IMR-90 (cell line): ENCODE results near the gene PCDHA1. TPM values are rescaled to one million over a fixed set of nuclear protein-coding genes. Genes with fewer than 3 reads are reported as not detected.

Experiments
- ATAC-seq: fragments of 200-7000 bp; cut with Tn5 transposase; 2 replicates; pipeline ENCODE4 v1.9.1; 2020; ENCODE audit warnings: low read depth, mild to moderate bottlenecking, moderate library complexity
- BruUV-seq: library from RNA; stranded (reverse); fragments of 400-500 nt; replicated peaks from 2 replicates; lab custom pipeline; 2021; lab: Mats Ljungman, UMichigan
- CTCF ChIA-PET: fragments of 300-600 bp; formaldehyde crosslinking; extraction: SDS; loops from one replicate; lab custom pipeline; 2021; ENCODE audit warnings: antibody characterized with exemption; lab: Yijun Ruan, JAX
- POLR2A ChIA-PET: fragments of 300-600 bp; sonication (Branson Sonifier 250); formaldehyde crosslinking; loops from one replicate; lab custom pipeline; 2022; ENCODE audit warnings: antibody characterized with exemption; ENCODE audit not compliant: unreplicated experiment; lab: Charles Lee
- DNase-seq: peaks from one replicate; pipeline ENCODE4 v3.0.0; 2013
- H2AFZ ChIP-seq: replicated peaks from 2 replicates; pipeline ENCODE3; 2013; ENCODE audit warnings: low read length, mild to moderate bottlenecking; ENCODE audit not compliant: poor library complexity
- H2AK5ac ChIP-seq: 2 replicates; pipeline ENCODE4 v1.6.1; 2013; ENCODE audit warnings: low read depth, low read length, inconsistent platforms
- H2AK9ac ChIP-seq: replicated peaks from 2 replicates; pipeline ENCODE3; 2013; ENCODE audit warnings: mild to moderate bottlenecking, low read depth, low read length, moderate library complexity; ENCODE audit not compliant: poor library complexity
- H2BK120ac ChIP-seq: 2 replicates; pipeline ENCODE4 v1.6.1; 2013; ENCODE audit warnings: low read depth, low read length, inconsistent platforms
- H2BK15ac ChIP-seq: 3 replicates; pipeline ENCODE4 v1.6.1; 2013; ENCODE audit warnings: low read depth, low read length, inconsistent platforms
- H2BK20ac ChIP-seq: 2 replicates; pipeline ENCODE4 v1.6.1; 2013; ENCODE audit warnings: low read depth, mild to moderate bottlenecking, inconsistent platforms, low read length, moderate library complexity
- H2BK5ac ChIP-seq: 2 replicates; pipeline ENCODE4 v1.6.1; 2013; ENCODE audit warnings: mild to moderate bottlenecking, low read depth, low read length, inconsistent platforms; ENCODE audit not compliant: poor library complexity, severe bottlenecking
- H3K14ac ChIP-seq: replicated peaks from 2 replicates; pipeline ENCODE4 v1.6.1; 2013; ENCODE audit warnings: low read depth, low read length, inconsistent platforms
- H3K18ac ChIP-seq: 2 replicates; pipeline ENCODE4 v1.6.1; 2013; ENCODE audit warnings: low read depth, low read length, control low read depth
- H3K23ac ChIP-seq: 2 replicates; pipeline ENCODE4 v1.6.1; 2013; ENCODE audit warnings: low read depth, low read length, inconsistent platforms
- H3K27ac ChIP-seq: 2 replicates; pipeline ENCODE4 v1.5.1; 2013; ENCODE audit warnings: mild to moderate bottlenecking, control low read depth, low read length; ENCODE audit not compliant: insufficient read depth
- H3K27me3 ChIP-seq: 2 replicates; pipeline ENCODE4 v1.6.1; 2013; ENCODE audit warnings: low read length; ENCODE audit not compliant: control insufficient read depth, insufficient read depth
- H3K36me3 ChIP-seq: 2 replicates; pipeline ENCODE4 v1.6.1; 2013; ENCODE audit warnings: low read length, mixed read lengths; ENCODE audit not compliant: control insufficient read depth, insufficient read depth
- H3K4ac ChIP-seq: 2 replicates; pipeline ENCODE4 v1.6.1; 2013; ENCODE audit warnings: low read depth, low read length, inconsistent platforms
- H3K4me1 ChIP-seq: 2 replicates; pipeline ENCODE4 v1.6.1; 2013; ENCODE audit warnings: low read length, mixed read lengths; ENCODE audit not compliant: control insufficient read depth, insufficient read depth
- H3K4me2 ChIP-seq: 2 replicates; pipeline ENCODE4 v1.6.1; 2013; ENCODE audit warnings: low read depth, mild to moderate bottlenecking, control low read depth, low read length, moderate library complexity
- H3K4me3 ChIP-seq: 2 replicates; pipeline ENCODE4 v1.5.1; 2013; ENCODE audit warnings: low read depth, mild to moderate bottlenecking, control low read depth, low read length, moderate library complexity; ENCODE audit not compliant: insufficient read depth
- H3K56ac ChIP-seq: 2 replicates; pipeline ENCODE4 v1.6.1; 2013; ENCODE audit warnings: low read length, inconsistent platforms; ENCODE audit not compliant: insufficient read depth; ENCODE audit errors: extremely low read depth
- H3K79me1 ChIP-seq, 2 experiments: 2 replicates each; pipeline ENCODE4 v1.6.1; 2013; ENCODE audit warnings: low read length in 2 of 2, inconsistent platforms in 1 of 2, low read depth in 1 of 2
- H3K9ac ChIP-seq: 2 replicates; pipeline ENCODE4 v1.6.1; 2013; ENCODE audit warnings: low read depth, low read length, control low read depth
- H3K9me1 ChIP-seq: 2 replicates; pipeline ENCODE4 v1.6.1; 2013; ENCODE audit warnings: low read length, inconsistent platforms; ENCODE audit not compliant: insufficient read depth
- H3K9me3 ChIP-seq: 2 replicates; pipeline ENCODE4 v1.6.1; 2013; ENCODE audit warnings: low read length; ENCODE audit not compliant: control insufficient read depth, insufficient read depth
- H4K20me1 ChIP-seq: 2 replicates; pipeline ENCODE4 v1.6.1; 2013; ENCODE audit warnings: low read length, inconsistent platforms; ENCODE audit not compliant: insufficient read depth
- H4K5ac ChIP-seq: 2 replicates; pipeline ENCODE4 v1.6.1; 2013; ENCODE audit warnings: mild to moderate bottlenecking, low read depth, low read length, control low read depth
- H4K8ac ChIP-seq, 2 experiments: 2 replicates each; pipeline ENCODE4 v1.6.1; 2013; ENCODE audit warnings: low read depth in 2 of 2, low read length in 2 of 2, control low read depth in 1 of 2, inconsistent platforms in 1 of 2
- H4K91ac ChIP-seq: 2 replicates; pipeline ENCODE4 v1.6.1; 2013; ENCODE audit warnings: low read depth, low read length, inconsistent platforms; ENCODE audit not compliant: insufficient read depth
- CEBPB ChIP-seq: IDR thresholded peaks from 2 replicates; pipeline ENCODE4 v1.6.1; 2012; ENCODE audit warnings: low read depth, low read length, improper control_type of control experiment
- CHD1 ChIP-seq: IDR thresholded peaks from 2 replicates; pipeline ENCODE4 v1.6.1; 2012; ENCODE audit warnings: low read depth, low read length, improper control_type of control experiment
- RAD21 ChIP-seq: IDR thresholded peaks from 2 replicates; pipeline ENCODE4 v1.6.1; 2012; ENCODE audit warnings: low read length, improper control_type of control experiment
- WGBS, 2 experiments: methylation state at CpG; one replicate each; pipeline versions ENCODE4 v1.1.5 to v1.1.7; 2013; ENCODE audit warnings: missing lambda C conversion rate in 2 of 2; ENCODE audit not compliant: insufficient read length in 1 of 2; ENCODE audit errors: extremely low coverage in 2 of 2; 5-methylcytosine and 5-hydroxymethylcytosine counted together
- dilution Hi-C: fragments of 300-500 bp; cut with HindIII; formaldehyde crosslinking; loops from one replicate; pipeline ENCODE4 v1.14.3; 2018; ENCODE audit warnings: low sequenced_read_pairs; ENCODE audit not compliant: unreplicated experiment
- in situ Hi-C: fragments of 300-500 bp; cut with MboI; formaldehyde crosslinking; loops from 3 replicates; pipeline ENCODE4 v1.14.3; 2019; ENCODE audit warnings: low sequenced_read_pairs, inconsistent platforms, mixed read lengths
- intact Hi-C: fragments of 100-400 bp; cut with micrococcal nuclease; formaldehyde crosslinking; loops from 2 replicates; pipeline ENCODE4 v1.10.0; 2022
- polyA plus RNA-seq, 3 experiments: library from polyadenylated mRNA; depleted of rRNA; stranded (reverse); fragments of >200 nt; gene quantifications; 2 replicates each; pipeline ENCODE4 v1.2.3, GENCODE V29; 2012; ENCODE audit warnings: low replicate concordance in 1 of 3
- total RNA-seq: library from RNA; depleted of rRNA; stranded (reverse); fragments of >200 nt; gene quantifications from 2 replicates; pipeline ENCODE4 v1.2.3, GENCODE V29; 2012
- TF ChIP-seq, protein P1 (sequence below): fragments of 150-350 bp; IDR thresholded peaks from 2 replicates; pipeline ENCODE4 v1.6.1; 2017; ENCODE audit warnings: mild to moderate bottlenecking, antibody characterized with exemption, low read length, low read depth

The PCDHA1 gene
- total and polyA plus RNA-seq, 2 of the 4 experiments (the other 2 are of a cell fraction): under 0.01 to 0.05 TPM

DNA sequence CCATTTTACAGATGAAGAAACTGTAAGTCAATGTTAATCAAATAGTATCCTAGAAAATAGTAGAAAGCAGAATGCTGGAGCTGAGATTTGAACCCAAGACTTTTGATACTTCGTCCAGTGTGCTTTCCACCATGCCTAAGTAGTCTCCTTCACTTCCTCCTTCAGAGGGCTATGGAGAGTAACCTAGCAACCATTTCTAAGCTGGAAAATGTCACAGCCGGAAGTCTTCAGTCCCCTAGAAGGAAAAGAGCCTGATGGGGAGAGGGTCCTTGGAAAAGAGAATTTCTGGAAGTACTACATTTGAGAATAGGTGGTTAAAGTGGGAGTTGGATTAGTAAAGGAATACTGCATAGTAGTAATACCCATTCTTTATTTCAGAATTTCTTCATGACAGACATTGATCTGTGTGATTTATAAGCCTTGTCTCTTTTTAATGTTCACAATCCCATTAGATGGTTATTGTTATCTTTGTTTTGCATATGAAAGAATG lies 213.0 kb downstream of the PCDHA1 start:
- in situ Hi-C loops (no loop called here), dilution Hi-C loops (no loop called here), intact Hi-C loops (no loop called here)
- TF ChIP-seq, protein P1, sequence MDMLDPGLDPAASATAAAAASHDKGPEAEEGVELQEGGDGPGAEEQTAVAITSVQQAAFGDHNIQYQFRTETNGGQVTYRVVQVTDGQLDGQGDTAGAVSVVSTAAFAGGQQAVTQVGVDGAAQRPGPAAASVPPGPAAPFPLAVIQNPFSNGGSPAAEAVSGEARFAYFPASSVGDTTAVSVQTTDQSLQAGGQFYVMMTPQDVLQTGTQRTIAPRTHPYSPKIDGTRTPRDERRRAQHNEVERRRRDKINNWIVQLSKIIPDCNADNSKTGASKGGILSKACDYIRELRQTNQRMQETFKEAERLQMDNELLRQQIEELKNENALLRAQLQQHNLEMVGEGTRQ: no peak
- TF ChIP-seq RAD21: no peak
- TF ChIP-seq CEBPB: no peak
- no peak for TF ChIP-seq CHD1
- Histone ChIP-seq H3K23ac (no peak overlapping the region), H3K14ac (no peak overlapping the region), H4K8ac (no peak overlapping the region), H2BK120ac (no peak overlapping the region), H3K4me1 (no peaks in the 10 kb centered on the region), H4K5ac (no peak overlapping the region), H2AK5ac (no peak overlapping the region), H2AK9ac (no peak overlapping the region), H3K36me3 (no peaks in the 10 kb centered on the region), H2BK15ac (no peak overlapping the region), H2AFZ (no peak overlapping the region), H4K91ac (no peak overlapping the region), H4K20me1 (no peaks in the 10 kb centered on the region), H3K4me3 (no peak overlapping the region), H3K18ac (no peak overlapping the region), H3K56ac (no peak overlapping the region), H3K79me1 (no peaks in the 10 kb centered on the region), H3K9me1 (no peaks in the 10 kb centered on the region), H3K4ac (no peak overlapping the region), H3K9me3 (peaks cover 22% of the 10 kb centered on the region), H3K9ac (no peak overlapping the region), H3K4me2 (no peak overlapping the region), H2BK20ac (no peak overlapping the region), H3K27me3 (no peaks in the 10 kb centered on the region), H3K27ac (no peak overlapping the region), H2BK5ac (no peak overlapping the region)
- ATAC-seq (no peak), DNase-seq (no peak)
- BruUV-seq: no TSS peak
- ChIA-PET POLR2A (no interaction called here), CTCF (no interaction called here)
- WGBS, 2 experiments: no CpG with 5 or more reads among the region's 2 CpGs
